Mesenchymal stem cell (in vitro differentiated cells and primary cell): ENCODE measurements around the gene KIF26B.

Experiments
- DNase-seq: peaks from one replicate; pipeline ENCODE4 v3.0.0-alpha.2; 2013
- H2AFZ ChIP-seq: one replicate; pipeline ENCODE4 v1.6.1; 2013; ENCODE audit warnings: low read depth, mild to moderate bottlenecking, control low read depth, inconsistent platforms, low read length, moderate library complexity
- H2AK5ac ChIP-seq: 2 replicates; pipeline ENCODE4 v1.6.1; 2013; ENCODE audit warnings: low read length, moderate library complexity, mild to moderate bottlenecking, inconsistent platforms; ENCODE audit not compliant: severe bottlenecking
- H2BK120ac ChIP-seq: one replicate; pipeline ENCODE4 v1.6.1; 2013; ENCODE audit warnings: low read depth, mild to moderate bottlenecking, inconsistent platforms, low read length, moderate library complexity
- H2BK12ac ChIP-seq, 2 experiments: one replicate each; pipeline ENCODE4 v1.6.1; 2013; ENCODE audit warnings: inconsistent platforms in 2 of 2, low read length in 2 of 2, mild to moderate bottlenecking in 2 of 2, moderate library complexity in 2 of 2, control low read depth in 1 of 2
- H2BK15ac ChIP-seq: one replicate; pipeline ENCODE4 v1.6.1; 2013; ENCODE audit warnings: mild to moderate bottlenecking, low read depth, inconsistent platforms; ENCODE audit not compliant: poor library complexity, severe bottlenecking
- H2BK5ac ChIP-seq: 2 replicates; pipeline ENCODE4 v1.6.1; 2013; ENCODE audit warnings: low read depth, mild to moderate bottlenecking, low read length, control low read depth, inconsistent platforms; ENCODE audit not compliant: poor library complexity, severe bottlenecking
- H3K14ac ChIP-seq, 2 experiments: one replicate each; pipeline ENCODE4 v1.6.1; 2013; ENCODE audit warnings: inconsistent platforms in 2 of 2, low read length in 2 of 2, control low read depth in 1 of 2, mild to moderate bottlenecking in 1 of 2, moderate library complexity in 1 of 2
- H3K18ac ChIP-seq, 2 experiments: one replicate each; pipeline ENCODE4 v1.6.1; 2013; ENCODE audit warnings: inconsistent platforms in 2 of 2, low read length in 2 of 2, control low read depth in 1 of 2, low read depth in 1 of 2, mild to moderate bottlenecking in 1 of 2
- H3K23ac ChIP-seq, 2 experiments: one replicate each; pipeline ENCODE4 v1.6.1; 2013; ENCODE audit warnings: inconsistent platforms in 2 of 2, low read length in 2 of 2, mild to moderate bottlenecking in 2 of 2, moderate library complexity in 2 of 2, control low read depth in 1 of 2
- H3K27ac ChIP-seq: 2 replicates; pipeline ENCODE4 v1.5.1; 2013; ENCODE audit warnings: mild to moderate bottlenecking, moderate library complexity, low read length, control low read depth, inconsistent platforms; ENCODE audit not compliant: poor library complexity, severe bottlenecking
- H3K27me3 ChIP-seq, 2 experiments: 2 replicates each; pipeline versions ENCODE4 v1.6.1 to v1.7.0; 2013; ENCODE audit warnings: low read length in 2 of 2, mild to moderate bottlenecking in 2 of 2, moderate library complexity in 2 of 2, control low read depth in 1 of 2, inconsistent platforms in 1 of 2; ENCODE audit not compliant: control insufficient read depth in 1 of 2, insufficient read depth in 1 of 2
- H3K36me3 ChIP-seq, 2 experiments: 2 replicates each; pipeline versions ENCODE4 v1.6.1 to v1.7.0; 2013; ENCODE audit warnings: low read length in 2 of 2, control low read depth in 1 of 2, inconsistent platforms in 1 of 2, low read depth in 1 of 2, mild to moderate bottlenecking in 1 of 2; ENCODE audit not compliant: insufficient read depth in 2 of 2, control insufficient read depth in 1 of 2
- H3K4ac ChIP-seq, 2 experiments: one replicate each; pipeline ENCODE4 v1.6.1; 2013; ENCODE audit warnings: inconsistent platforms in 2 of 2, low read length in 2 of 2, mild to moderate bottlenecking in 2 of 2, moderate library complexity in 2 of 2, control low read depth in 1 of 2, low read depth in 1 of 2
- H3K4me1 ChIP-seq: 2 replicates; pipeline ENCODE4 v1.6.1; 2013; ENCODE audit warnings: low read depth, low read length, control low read depth; ENCODE audit not compliant: control insufficient read depth, insufficient read depth
- H3K4me2 ChIP-seq: 2 replicates; pipeline ENCODE4 v1.6.1; 2013; ENCODE audit warnings: low read length, mild to moderate bottlenecking, inconsistent platforms; ENCODE audit not compliant: poor library complexity, severe bottlenecking
- H3K4me3 ChIP-seq, 2 experiments: 2 replicates each; pipeline versions ENCODE4 v1.5.1 to v1.7.0; 2013; ENCODE audit warnings: low read length in 2 of 2, mild to moderate bottlenecking in 2 of 2, control low read depth in 1 of 2, low read depth in 1 of 2; ENCODE audit not compliant: insufficient read depth in 1 of 2
- H3K79me1 ChIP-seq: replicated peaks from 2 replicates; pipeline ENCODE4 v1.6.1; 2013; ENCODE audit warnings: mild to moderate bottlenecking, control low read depth, low read length, inconsistent platforms; ENCODE audit not compliant: poor library complexity, severe bottlenecking
- H3K9ac ChIP-seq: 2 replicates; pipeline ENCODE4 v1.7.0; 2013; ENCODE audit warnings: mild to moderate bottlenecking, low read length, moderate library complexity
- H3K9me3 ChIP-seq: 2 replicates; pipeline ENCODE4 v1.7.0; 2013; ENCODE audit warnings: mild to moderate bottlenecking, low read length; ENCODE audit not compliant: control insufficient read depth
- H4K8ac ChIP-seq: one replicate; pipeline ENCODE4 v1.6.1; 2013; ENCODE audit warnings: inconsistent platforms, mild to moderate bottlenecking, low read length, moderate library complexity
- H4K91ac ChIP-seq: one replicate; pipeline ENCODE4 v1.6.1; 2013; ENCODE audit warnings: mild to moderate bottlenecking, low read length, inconsistent platforms
- WGBS: methylation state at CpG from one replicate; pipeline ENCODE4 v1.1.7; 2013; ENCODE audit warnings: mixed read lengths; 5-methylcytosine and 5-hydroxymethylcytosine counted together

Gene KIF26B

GRCh38 chr1:245687636-245688535, 533.1 kb downstream of the KIF26B start:
- no peak overlapping the region for H3K14ac ChIP-seq
- 82% methylated on average over 68 of the region's 74 CpGs for WGBS
- H4K8ac ChIP-seq = no peak overlapping the region
- no peaks in the 10 kb centered on the region for H3K79me1 ChIP-seq
- H2BK120ac ChIP-seq = no peak overlapping the region
- no peak overlapping the region for H2AK5ac ChIP-seq
- H4K91ac ChIP-seq = no peak overlapping the region
- no peak overlapping the region for H3K27ac ChIP-seq
- H2AFZ ChIP-seq = no peak overlapping the region
- H3K23ac ChIP-seq = no peak overlapping the region
- H2BK15ac ChIP-seq = peak overlapping the region; percentile 26
- H3K4me3 ChIP-seq = no peak overlapping the region
- H3K36me3 ChIP-seq = peaks cover 0 to 15% of the 10 kb centered on the region in 2 experiments
- no peaks in the 10 kb centered on the region for H3K9me3 ChIP-seq
- H2BK12ac ChIP-seq = no peak overlapping the region
- no peaks in the 10 kb centered on the region for H3K4me1 ChIP-seq
- no peak overlapping the region for H3K9ac ChIP-seq
- H3K4me2 ChIP-seq = no peak overlapping the region
- H3K4ac ChIP-seq = no peak overlapping the region
- peaks cover 4 to 6% of the 10 kb centered on the region in 2 experiments for H3K27me3 ChIP-seq
- DNase-seq = no peak
- no peak overlapping the region for H2BK5ac ChIP-seq
- no peak overlapping the region for H3K18ac ChIP-seq

GRCh38 chr1:245688536-245689453, 534.0 kb downstream of the KIF26B start:
- Histone ChIP-seq H3K14ac (no peak overlapping the region), H2BK15ac (no peak overlapping the region)

GRCh38 chr1:245690156-245690690, 535.4 kb downstream of the KIF26B start:
- H3K36me3 ChIP-seq = peaks cover 0 to 12% of the 10 kb centered on the region in 2 experiments
- H2BK12ac ChIP-seq = no peak overlapping the region
- no peak overlapping the region for H3K4me2 ChIP-seq
- no peak overlapping the region for H4K8ac ChIP-seq
- H2AK5ac ChIP-seq = no peak overlapping the region
- no peak overlapping the region for H2AFZ ChIP-seq
- H2BK5ac ChIP-seq = no peak overlapping the region
- H4K91ac ChIP-seq = no peak overlapping the region
- peaks cover 4 to 6% of the 10 kb centered on the region in 2 experiments for H3K27me3 ChIP-seq
- H3K4ac ChIP-seq = no peak overlapping the region
- H2BK120ac ChIP-seq = no peak overlapping the region
- H3K18ac ChIP-seq = no peak overlapping the region
- DNase-seq = no peak
- H3K4me1 ChIP-seq = no peaks in the 10 kb centered on the region
- H3K79me1 ChIP-seq = no peaks in the 10 kb centered on the region
- no peaks in the 10 kb centered on the region for H3K9me3 ChIP-seq
- H3K14ac ChIP-seq = no peak overlapping the region
- H3K27ac ChIP-seq = no peak overlapping the region
- 92% methylated on average over 7 of the region's 9 CpGs for WGBS
- no peak overlapping the region for H3K23ac ChIP-seq
- no peak overlapping the region for H2BK15ac ChIP-seq
- H3K4me3 ChIP-seq = no peak overlapping the region
- no peak overlapping the region for H3K9ac ChIP-seq

More at GRCh38 chr1:245688536-245689453, 534.0 kb downstream of the KIF26B start:
- Histone ChIP-seq H3K4me2 (no peak overlapping the region), H2BK12ac (no peak overlapping the region), H3K27ac (no peak overlapping the region), H3K9ac (no peak overlapping the region), H4K8ac (no peak overlapping the region), H3K79me1 (no peaks in the 10 kb centered on the region), H2BK5ac (no peak overlapping the region), H4K91ac (no peak overlapping the region), H3K4me3 (no peak overlapping the region), H3K4ac (peak overlapping the region in 1 of 2 experiments; percentile 40), H3K9me3 (no peaks in the 10 kb centered on the region), H3K36me3 (peaks cover 0 to 15% of the 10 kb centered on the region in 2 experiments), H3K27me3 (peaks cover 4 to 6% of the 10 kb centered on the region in 2 experiments), H3K4me1 (no peaks in the 10 kb centered on the region), H2AFZ (no peak overlapping the region), H3K23ac (no peak overlapping the region), H2AK5ac (no peak overlapping the region), H2BK120ac (no peak overlapping the region), H3K18ac (no peak overlapping the region)
- WGBS = 92% methylated on average over 63 of the region's 63 CpGs
- DNase-seq = no peak
